ENCODE measurements around the gene NKX1-1. TPM values are rescaled to one million over a fixed set of nuclear protein-coding genes. Genes with fewer than 3 reads are reported as not detected.

Gene NKX1-1
- not detected for total RNA-seq

- Mint-ChIP-seq H3K4me3 (peak within 1 kb of the TSS; percentile 27), H3K27ac (peak within 1 kb of the TSS; percentile 72), H3K4me1 (peaks cover 2% of the 10 kb centered on the region), H3K36me3 (ENCODE audit: low read depth) (peaks cover 8% of the 10 kb centered on the region), H3K27me3 (peaks cover 53% of the 10 kb centered on the region), H3K9me3 (no peaks in the 10 kb centered on the region)
- POLR2A ChIA-PET = no interaction called here
- no peak for DNase-seq
- CTCF ChIA-PET = no interaction called here
These were observed at the start of gene NKX1-1 for GRCh38 chr4:1406394-1406980. NKX1-1 (minus strand) TSS chr4:1406442; CDS start chr4:1406442, 0 bp downstream.

GRCh38 chr4:1453731-1454130, 47.5 kb upstream of the NKX1-1 start:
- Mint-ChIP-seq H3K27me3 (peaks cover 15% of the 10 kb centered on the region), H3K4me3 (no peak overlapping the region), H3K36me3 (ENCODE audit: low read depth) (no peaks in the 10 kb centered on the region), H3K27ac (no peak overlapping the region), H3K9me3 (peaks cover 28% of the 10 kb centered on the region), H3K4me1 (no peaks in the 10 kb centered on the region)
- ChIA-PET CTCF (no interaction called here), POLR2A (no interaction called here)
- DNase-seq = no peak

- Mint-ChIP-seq H3K27me3 (peaks cover 8% of the 10 kb centered on the region), H3K4me3 (no peak overlapping the region), H3K4me1 (no peaks in the 10 kb centered on the region), H3K36me3 (ENCODE audit: low read depth) (no peaks in the 10 kb centered on the region), H3K9me3 (peaks cover 28% of the 10 kb centered on the region), H3K27ac (no peak overlapping the region)
- no peak for DNase-seq
- POLR2A ChIA-PET = no interaction called here
- CTCF ChIA-PET = no interaction called here
These were observed 46.3 kb upstream of the NKX1-1 start for GRCh38 chr4:1452431-1453051.

GRCh38 chr4:1451752-1452122, 45.5 kb upstream of the NKX1-1 start:
- DNase-seq = no peak
- POLR2A ChIA-PET = no interaction called here
- Mint-ChIP-seq H3K4me1 (no peaks in the 10 kb centered on the region), H3K36me3 (ENCODE audit: low read depth) (no peaks in the 10 kb centered on the region), H3K4me3 (no peak overlapping the region), H3K9me3 (peaks cover 28% of the 10 kb centered on the region), H3K27me3 (peaks cover under 1% of the 10 kb centered on the region), H3K27ac (no peak overlapping the region)
- CTCF ChIA-PET = no interaction called here

- peaks cover 28% of the 10 kb centered on the region for H3K9me3 Mint-ChIP-seq
- POLR2A ChIA-PET = no interaction called here
These were observed 45.0 kb upstream of the NKX1-1 start for GRCh38 chr4:1451106-1451751.

GRCh38 chr4:1449833-1450741, 43.8 kb upstream of the NKX1-1 start:
- H3K27me3 Mint-ChIP-seq = no peaks in the 10 kb centered on the region
- H3K27ac Mint-ChIP-seq = no peak overlapping the region
- POLR2A ChIA-PET = no interaction called here
- peaks cover 26% of the 10 kb centered on the region for H3K9me3 Mint-ChIP-seq
- CTCF ChIA-PET = no interaction called here
- no peaks in the 10 kb centered on the region for H3K4me1 Mint-ChIP-seq
- no peak overlapping the region for H3K4me3 Mint-ChIP-seq
- DNase-seq = no peak
- no peaks in the 10 kb centered on the region for H3K36me3 Mint-ChIP-seq (ENCODE audit: low read depth)

More at GRCh38 chr4:1451106-1451751, 45.0 kb upstream of the NKX1-1 start:
- no peak overlapping the region for H3K27ac Mint-ChIP-seq
- H3K4me1 Mint-ChIP-seq = no peaks in the 10 kb centered on the region
- H3K4me3 Mint-ChIP-seq = no peak overlapping the region
- H3K36me3 Mint-ChIP-seq (ENCODE audit: low read depth) = no peaks in the 10 kb centered on the region
- no peaks in the 10 kb centered on the region for H3K27me3 Mint-ChIP-seq
- DNase-seq = no peak
- CTCF ChIA-PET = no interaction called here

- no peaks in the 10 kb centered on the region for H3K27me3 Mint-ChIP-seq
- H3K9me3 Mint-ChIP-seq = peaks cover 22% of the 10 kb centered on the region
- ChIA-PET CTCF (no interaction called here), POLR2A (no interaction called here)
- DNase-seq = no peak
- no peaks in the 10 kb centered on the region for H3K4me1 Mint-ChIP-seq
- H3K4me3 Mint-ChIP-seq = no peak overlapping the region
- H3K36me3 Mint-ChIP-seq (ENCODE audit: low read depth) = no peaks in the 10 kb centered on the region
- H3K27ac Mint-ChIP-seq = no peak overlapping the region
These were observed 43.2 kb upstream of the NKX1-1 start for GRCh38 chr4:1449475-1449832.

GRCh38 chr4:1448589-1449420, 42.6 kb upstream of the NKX1-1 start:
- no peak overlapping the region for H3K27ac Mint-ChIP-seq
- H3K4me3 Mint-ChIP-seq = no peak overlapping the region
- H3K27me3 Mint-ChIP-seq = no peaks in the 10 kb centered on the region
- H3K9me3 Mint-ChIP-seq = peaks cover 17% of the 10 kb centered on the region
- no peak for DNase-seq
- no peaks in the 10 kb centered on the region for H3K36me3 Mint-ChIP-seq (ENCODE audit: low read depth)
- no peaks in the 10 kb centered on the region for H3K4me1 Mint-ChIP-seq
- ChIA-PET POLR2A (no interaction called here), CTCF (no interaction called here)

GRCh38 chr4:1447676-1448588, 41.7 kb upstream of the NKX1-1 start:
- no peaks in the 10 kb centered on the region for H3K4me1 Mint-ChIP-seq
- CTCF ChIA-PET = no interaction called here
- DNase-seq = no peak

GRCh38 chr4:1446502-1447386, 40.5 kb upstream of the NKX1-1 start:
- CTCF ChIA-PET = no interaction called here
- DNase-seq = no peak
- no peaks in the 10 kb centered on the region for H3K36me3 Mint-ChIP-seq (ENCODE audit: low read depth)

More at GRCh38 chr4:1447676-1448588, 41.7 kb upstream of the NKX1-1 start:
- Mint-ChIP-seq H3K4me3 (no peak overlapping the region), H3K36me3 (ENCODE audit: low read depth) (no peaks in the 10 kb centered on the region), H3K27me3 (no peaks in the 10 kb centered on the region), H3K27ac (no peak overlapping the region), H3K9me3 (peaks cover 9% of the 10 kb centered on the region)
- POLR2A ChIA-PET = no interaction called here

GRCh38 chr4:1445716-1446445, 39.6 kb upstream of the NKX1-1 start:
- CTCF ChIA-PET = no interaction called here
- DNase-seq = no peak

More at GRCh38 chr4:1446502-1447386, 40.5 kb upstream of the NKX1-1 start:
- H3K27ac Mint-ChIP-seq = no peak overlapping the region
- no peaks in the 10 kb centered on the region for H3K4me1 Mint-ChIP-seq
- no peaks in the 10 kb centered on the region for H3K27me3 Mint-ChIP-seq
- no peak overlapping the region for H3K4me3 Mint-ChIP-seq
- POLR2A ChIA-PET = no interaction called here
- H3K9me3 Mint-ChIP-seq = no peaks in the 10 kb centered on the region

More at GRCh38 chr4:1445716-1446445, 39.6 kb upstream of the NKX1-1 start:
- H3K4me3 Mint-ChIP-seq = no peak overlapping the region
- no peaks in the 10 kb centered on the region for H3K9me3 Mint-ChIP-seq
- no peak overlapping the region for H3K27ac Mint-ChIP-seq
- no peaks in the 10 kb centered on the region for H3K4me1 Mint-ChIP-seq
- POLR2A ChIA-PET = no interaction called here
- no peaks in the 10 kb centered on the region for H3K27me3 Mint-ChIP-seq
- H3K36me3 Mint-ChIP-seq (ENCODE audit: low read depth) = no peaks in the 10 kb centered on the region
